Mucosa of gallbladder (tissue), 1 donor: Measurements from ENCODE around the gene ADD1. TPM values are rescaled to one million over a fixed set of nuclear protein-coding genes. Genes with fewer than 3 reads are reported as not detected.
"Not testable (repeated sequence)": the region's sequence is repeated elsewhere in the genome, so short reads cannot be mapped to it uniquely, and the experiment has no call there.

Experiments used
- DNase-seq: peaks from one replicate; pipeline ENCODE4 v3.0.0-alpha.2; 2020; ENCODE audit warnings: low spot score
- total RNA-seq: library from RNA; stranded (reverse); gene quantifications from one replicate; pipeline ENCODE4 v1.2.1, GENCODE V29; 2021
- donor health status: DM: no; HTN: no; CAD: no.

ADD1 gene
- total RNA-seq, 1 donor from 2014 or later: 346 TPM

GRCh38 chr4:2886161-2886560, 42.5 kb downstream of the ADD1 start:
- no peak for DNase-seq

GRCh38 chr4:2886622-2887021, 43.0 kb downstream of the ADD1 start:
- no peak for DNase-seq

GRCh38 chr4:2887343-2887742, 43.7 kb downstream of the ADD1 start:
- no peak for DNase-seq

GRCh38 chr4:2888886-2889285, 45.2 kb downstream of the ADD1 start:
- no peak for DNase-seq

- DNase-seq: no peak
Measured at GRCh38 chr4:2891294-2891693, 47.6 kb downstream of the ADD1 start.

- DNase-seq: no peak
Measured at GRCh38 chr4:2893772-2894171, 50.1 kb downstream of the ADD1 start.

GRCh38 chr4:2898001-2898400, 54.4 kb downstream of the ADD1 start:
- no peak for DNase-seq

GRCh38 chr4:2900741-2901140, 57.1 kb downstream of the ADD1 start:
- DNase-seq: no peak

GRCh38 chr4:2901186-2901585, 57.5 kb downstream of the ADD1 start:
- DNase-seq: no peak

- DNase-seq: no peak
Measured at GRCh38 chr4:2902126-2902525, 58.5 kb downstream of the ADD1 start.

- DNase-seq: no peak
Measured at GRCh38 chr4:2905544-2905943, 61.9 kb downstream of the ADD1 start.

GRCh38 chr4:2906218-2906617, 62.6 kb downstream of the ADD1 start:
- no peak for DNase-seq

GRCh38 chr4:2907226-2907625, 63.6 kb downstream of the ADD1 start:
- DNase-seq: no peak

GRCh38 chr4:2907706-2908293, 64.2 kb downstream of the ADD1 start:
- peak; percentile 62 for DNase-seq

GRCh38 chr4:2908686-2909085, 65.0 kb downstream of the ADD1 start:
- DNase-seq: no peak

- no peak for DNase-seq
Measured at GRCh38 chr4:2909583-2909982, 65.9 kb downstream of the ADD1 start.

GRCh38 chr4:2910409-2910808, 66.8 kb downstream of the ADD1 start:
- no peak for DNase-seq

- no peak for DNase-seq
Measured at GRCh38 chr4:2911868-2912267, 68.2 kb downstream of the ADD1 start.

GRCh38 chr4:2913168-2913567, 69.5 kb downstream of the ADD1 start:
- no peak for DNase-seq

GRCh38 chr4:2914256-2915126, 70.8 kb downstream of the ADD1 start:
- DNase-seq: no peak

- no peak for DNase-seq
Measured at GRCh38 chr4:2915789-2916188, 72.1 kb downstream of the ADD1 start.

- not testable (repeated sequence) for DNase-seq
Measured at GRCh38 chr4:2916696-2917095, 73.1 kb downstream of the ADD1 start.

- not testable (repeated sequence) for DNase-seq
Measured at GRCh38 chr4:2918300-2918699, 74.7 kb downstream of the ADD1 start.
